EH (cell line): ENCODE measurements around the gene ZFP91.
A peak's percentile ranks its signal among the peaks of the same experiment; 100 is the strongest.
"Not testable (repeated sequence)": the region's sequence is repeated elsewhere in the genome, so short reads cannot be mapped to it uniquely, and the experiment has no call there.

ENCODE experiments used
- DNase-seq: peaks from one replicate; pipeline ENCODE4 v3.0.0-alpha.2; 2015; ENCODE audit warnings: low read depth

ZFP91 gene, protein sequence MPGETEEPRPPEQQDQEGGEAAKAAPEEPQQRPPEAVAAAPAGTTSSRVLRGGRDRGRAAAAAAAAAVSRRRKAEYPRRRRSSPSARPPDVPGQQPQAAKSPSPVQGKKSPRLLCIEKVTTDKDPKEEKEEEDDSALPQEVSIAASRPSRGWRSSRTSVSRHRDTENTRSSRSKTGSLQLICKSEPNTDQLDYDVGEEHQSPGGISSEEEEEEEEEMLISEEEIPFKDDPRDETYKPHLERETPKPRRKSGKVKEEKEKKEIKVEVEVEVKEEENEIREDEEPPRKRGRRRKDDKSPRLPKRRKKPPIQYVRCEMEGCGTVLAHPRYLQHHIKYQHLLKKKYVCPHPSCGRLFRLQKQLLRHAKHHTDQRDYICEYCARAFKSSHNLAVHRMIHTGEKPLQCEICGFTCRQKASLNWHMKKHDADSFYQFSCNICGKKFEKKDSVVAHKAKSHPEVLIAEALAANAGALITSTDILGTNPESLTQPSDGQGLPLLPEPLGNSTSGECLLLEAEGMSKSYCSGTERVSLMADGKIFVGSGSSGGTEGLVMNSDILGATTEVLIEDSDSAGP

GRCh38 chr11:58578635-58579191 lies at the start of gene ZFP91:
Gene ZFP91, plus strand, starts transcription at chr11:58579063. Its CDS starts 219 bp downstream, at chr11:58579282.
- peak; percentile 98 for DNase-seq

DNA sequence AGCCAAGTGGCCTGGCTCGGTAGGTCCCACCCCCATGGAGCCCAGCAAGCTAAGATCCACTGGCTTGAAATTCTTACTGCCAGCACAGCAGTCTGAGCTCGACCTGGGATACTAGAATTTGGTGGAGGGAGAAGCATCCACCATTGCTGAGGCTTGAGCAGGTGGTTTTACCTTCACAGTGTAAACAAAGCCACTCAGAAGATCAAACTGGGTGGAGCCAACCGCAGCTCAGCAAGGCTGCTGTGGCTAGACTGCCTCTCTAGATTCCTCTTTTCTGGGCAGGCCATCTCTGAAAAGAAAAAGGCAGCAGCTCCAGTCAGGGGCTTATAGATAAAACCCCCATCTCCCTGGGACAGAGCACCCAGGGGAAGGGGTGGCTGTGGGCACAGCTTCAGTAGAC lies 48.6 kb upstream of the ZFP91 start:
- no peak for DNase-seq

GRCh38 chr11:58531865-58532341 lies 47.0 kb upstream of the ZFP91 start:
- DNase-seq: no peak

DNA sequence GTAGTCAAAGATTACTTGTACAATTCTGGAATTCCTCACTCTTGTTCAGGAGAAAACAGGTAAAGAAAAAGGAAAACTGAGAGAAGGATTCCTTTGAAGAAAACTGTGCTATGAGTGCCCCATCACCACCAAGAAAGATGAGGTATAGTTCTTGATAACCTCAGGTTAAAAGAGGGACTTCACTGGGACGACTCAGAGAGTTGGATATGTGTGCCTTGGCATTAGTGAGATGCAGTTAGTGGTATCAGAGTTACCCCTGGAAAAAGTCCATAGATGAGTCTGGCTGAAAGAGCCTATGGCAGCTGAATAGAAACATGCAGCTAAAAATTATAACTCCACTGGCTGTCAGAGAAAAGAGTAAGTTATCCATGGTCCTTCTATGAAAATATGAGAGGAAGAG lies 32.0 kb upstream of the ZFP91 start:
- DNase-seq: no peak

DNA sequence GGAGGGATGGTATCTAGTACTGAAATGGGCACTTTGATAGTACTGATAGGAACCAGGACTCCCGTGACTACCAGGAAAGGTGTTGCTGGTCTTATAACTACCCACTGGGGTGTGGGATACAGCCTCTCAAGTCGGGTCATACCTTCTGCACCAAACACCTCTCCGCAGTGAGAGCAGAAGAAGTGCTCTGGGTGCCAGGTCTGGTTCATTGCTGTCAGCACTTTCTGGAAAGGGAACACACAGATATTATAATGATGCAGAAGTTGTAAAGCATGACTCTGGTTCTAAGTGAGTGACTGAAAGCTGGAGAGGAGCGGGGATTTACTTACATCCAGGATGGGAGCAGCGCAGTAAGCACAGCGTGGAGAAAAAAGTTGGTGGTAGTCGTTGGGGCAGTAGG lies 29.2 kb upstream of the ZFP91 start:
- no peak for DNase-seq

DNA sequence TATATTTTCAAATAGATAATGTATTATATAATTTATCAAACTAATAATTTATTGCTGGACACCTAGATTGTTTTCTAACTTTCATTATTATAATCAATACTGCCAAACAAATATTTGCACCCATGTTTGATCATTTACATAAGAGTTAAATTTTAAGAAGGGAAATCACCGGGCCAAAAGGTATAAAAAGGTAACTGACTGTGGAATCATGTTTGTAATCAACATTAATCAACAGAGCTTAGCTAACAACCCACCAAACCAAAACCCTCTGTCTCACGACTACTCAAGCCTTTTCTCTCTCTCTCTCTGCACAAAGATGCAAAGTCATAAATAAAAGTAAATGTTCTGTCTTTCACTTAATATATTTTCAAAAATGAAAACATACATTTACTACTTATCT lies 18.0 kb upstream of the ZFP91 start:
- no peak for DNase-seq

- DNase-seq: no peak
Observed at GRCh38 chr11:58561394-58562098, 17.3 kb upstream of the ZFP91 start.

DNA sequence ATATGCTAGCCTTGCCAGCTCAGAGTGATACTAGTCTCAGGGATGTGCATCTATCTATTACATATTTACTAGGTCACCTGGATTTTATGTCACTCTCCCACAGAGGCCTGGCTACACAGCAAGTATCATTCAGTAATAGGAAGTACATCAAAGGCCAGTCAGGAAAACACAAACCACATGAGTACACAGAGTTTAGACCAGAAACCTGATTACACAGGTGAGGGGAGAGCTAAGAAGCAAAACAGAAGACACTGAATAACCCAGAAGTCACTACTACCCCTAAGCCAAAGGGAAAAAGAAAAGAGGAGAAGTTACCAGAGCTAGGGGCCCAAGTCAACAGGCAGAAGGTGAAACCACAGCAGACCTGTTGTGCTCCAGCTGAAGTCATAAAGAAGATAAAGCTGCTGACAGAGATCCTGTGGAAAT lies 16.5 kb upstream of the ZFP91 start:
- no peak for DNase-seq

- DNase-seq: no peak
Observed at GRCh38 chr11:58564231-58564630, 14.6 kb upstream of the ZFP91 start.

- DNase-seq: peak; percentile 65
Observed at GRCh38 chr11:58567889-58568512, 10.9 kb upstream of the ZFP91 start.

GRCh38 chr11:58572906-58573305 lies 6.0 kb upstream of the ZFP91 start:
- DNase-seq: not testable (repeated sequence)

DNA sequence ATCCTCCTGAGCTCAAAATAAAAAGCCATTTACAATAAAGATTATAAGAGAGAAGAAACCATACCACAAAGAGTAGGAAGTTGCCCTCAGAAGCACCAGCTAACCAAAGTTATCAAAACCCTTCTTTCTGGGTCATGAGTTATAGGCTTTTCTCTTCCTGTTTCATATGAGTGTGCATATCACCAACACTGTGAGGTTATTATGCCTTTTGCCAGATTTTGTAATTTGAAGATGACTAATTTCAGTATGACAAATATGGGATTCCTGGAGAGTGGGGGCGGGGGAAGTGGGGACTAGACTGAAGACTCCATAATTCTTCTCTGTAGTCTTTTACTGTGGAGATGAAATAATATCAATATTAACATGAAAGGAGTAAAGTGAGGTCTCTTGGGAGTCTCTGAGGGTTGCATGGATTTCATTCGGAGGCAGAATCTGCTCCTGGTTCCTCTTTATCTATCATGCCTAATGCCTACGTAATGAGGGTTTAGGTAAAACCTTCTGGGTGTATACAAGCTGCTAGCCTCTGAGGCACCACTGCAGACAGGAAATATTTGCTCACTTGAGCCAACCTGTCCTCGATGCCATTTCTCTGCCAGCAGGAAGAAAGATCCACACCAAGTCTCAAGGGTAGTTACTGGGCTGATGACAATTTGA lies 5.3 kb upstream of the ZFP91 start:
- peak; percentile 89 for DNase-seq

DNA sequence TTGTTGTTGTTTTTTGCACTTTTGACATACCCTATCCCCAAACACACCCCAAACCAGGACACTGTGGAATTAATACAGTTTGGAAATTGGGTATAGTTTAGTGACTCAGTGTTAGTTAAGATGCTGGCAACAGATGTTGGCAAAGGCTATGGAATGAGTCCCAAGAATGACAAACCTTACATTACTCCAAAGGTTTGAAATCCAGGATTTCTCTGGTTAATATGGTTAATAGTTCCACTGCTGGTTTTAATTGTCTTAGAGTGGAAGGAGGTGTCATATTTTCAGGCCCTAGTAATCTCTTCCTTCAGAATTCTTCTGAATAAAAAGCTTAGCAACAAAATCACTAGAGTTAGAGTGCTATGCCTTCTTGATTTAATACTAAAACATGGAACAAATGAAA lies 4.0 kb upstream of the ZFP91 start:
- peak; percentile 69 for DNase-seq

GRCh38 chr11:58575377-58576020 lies 3.4 kb upstream of the ZFP91 start, which contains the start of gene LPXN:
Gene LPXN, minus strand, starts transcription at chr11:58575856. Its CDS starts 84 bp downstream, at chr11:58575772.
- peak; percentile 78 for DNase-seq

GRCh38 chr11:58576887-58577471 lies 1.9 kb upstream of the ZFP91 start:
- DNase-seq: peak; percentile 50

GRCh38 chr11:58577555-58578135 lies 1.2 kb upstream of the ZFP91 start:
- DNase-seq: peak; percentile 91

GRCh38 chr11:58578136-58578634 lies 678 bp upstream of the ZFP91 start:
- peak; percentile 99 for DNase-seq

DNA sequence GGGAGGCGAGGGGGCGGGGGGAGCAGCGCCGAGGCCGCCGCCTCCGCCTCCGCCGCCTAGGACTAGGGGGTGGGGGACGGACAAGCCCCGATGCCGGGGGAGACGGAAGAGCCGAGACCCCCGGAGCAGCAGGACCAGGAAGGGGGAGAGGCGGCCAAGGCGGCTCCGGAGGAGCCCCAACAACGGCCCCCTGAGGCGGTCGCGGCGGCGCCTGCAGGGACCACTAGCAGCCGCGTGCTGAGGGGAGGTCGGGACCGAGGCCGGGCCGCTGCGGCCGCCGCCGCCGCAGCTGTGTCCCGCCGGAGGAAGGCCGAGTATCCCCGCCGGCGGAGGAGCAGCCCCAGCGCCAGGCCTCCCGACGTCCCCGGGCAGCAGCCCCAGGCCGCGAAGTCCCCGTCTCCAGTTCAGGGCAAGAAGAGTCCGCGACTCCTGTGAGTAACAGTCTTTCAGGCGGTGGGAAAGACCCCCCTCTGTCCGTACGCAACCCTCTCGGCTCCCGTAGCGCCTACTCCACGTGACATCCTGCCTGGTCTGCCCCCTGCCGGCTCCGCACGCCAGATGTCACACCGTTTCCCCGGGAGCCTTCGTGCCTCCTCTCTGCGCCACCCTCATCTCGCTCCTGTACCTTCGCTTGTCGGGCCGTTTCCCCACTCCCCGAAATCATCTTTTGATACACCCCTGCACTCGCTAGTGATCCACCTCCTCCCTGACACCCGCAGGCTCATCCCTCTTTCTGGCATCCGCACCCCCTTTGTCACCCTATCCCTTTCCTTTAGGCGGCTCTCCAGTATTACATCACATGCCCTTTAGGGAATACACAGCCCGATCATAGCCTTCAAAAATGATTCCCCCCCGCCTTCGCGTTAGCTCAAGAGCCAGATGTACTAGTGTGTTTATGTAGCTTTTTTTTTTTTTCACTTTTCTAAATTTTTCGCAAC lies 598 bp downstream of the ZFP91 start:
- DNase-seq: peak; percentile 89

DNA sequence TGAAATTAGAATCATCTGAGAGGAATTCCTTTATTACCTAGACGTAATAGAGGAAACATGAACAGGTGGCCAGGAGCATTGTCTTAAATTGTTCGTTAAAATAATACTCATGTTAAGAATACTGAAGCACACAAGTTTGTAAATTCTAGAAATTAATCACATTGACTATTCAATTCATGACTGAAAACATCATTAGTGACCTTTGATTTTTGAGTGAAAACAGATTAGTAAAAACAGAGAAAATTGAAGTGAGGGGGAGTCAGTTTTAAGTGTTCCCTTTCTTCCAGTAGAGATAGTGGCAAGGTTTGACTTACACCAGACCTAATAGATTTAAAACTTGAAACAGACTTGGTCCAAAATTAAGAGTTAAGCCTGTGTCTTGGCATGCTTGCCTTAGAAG lies 1.4 kb downstream of the ZFP91 start:
- DNase-seq: no peak
